Measurements from ENCODE around the gene DNAJC16.
"Not testable (repeated sequence)": the region's sequence is repeated elsewhere in the genome, so short reads cannot be mapped to it uniquely, and the experiment has no call there.

DNAJC16 gene

DNA sequence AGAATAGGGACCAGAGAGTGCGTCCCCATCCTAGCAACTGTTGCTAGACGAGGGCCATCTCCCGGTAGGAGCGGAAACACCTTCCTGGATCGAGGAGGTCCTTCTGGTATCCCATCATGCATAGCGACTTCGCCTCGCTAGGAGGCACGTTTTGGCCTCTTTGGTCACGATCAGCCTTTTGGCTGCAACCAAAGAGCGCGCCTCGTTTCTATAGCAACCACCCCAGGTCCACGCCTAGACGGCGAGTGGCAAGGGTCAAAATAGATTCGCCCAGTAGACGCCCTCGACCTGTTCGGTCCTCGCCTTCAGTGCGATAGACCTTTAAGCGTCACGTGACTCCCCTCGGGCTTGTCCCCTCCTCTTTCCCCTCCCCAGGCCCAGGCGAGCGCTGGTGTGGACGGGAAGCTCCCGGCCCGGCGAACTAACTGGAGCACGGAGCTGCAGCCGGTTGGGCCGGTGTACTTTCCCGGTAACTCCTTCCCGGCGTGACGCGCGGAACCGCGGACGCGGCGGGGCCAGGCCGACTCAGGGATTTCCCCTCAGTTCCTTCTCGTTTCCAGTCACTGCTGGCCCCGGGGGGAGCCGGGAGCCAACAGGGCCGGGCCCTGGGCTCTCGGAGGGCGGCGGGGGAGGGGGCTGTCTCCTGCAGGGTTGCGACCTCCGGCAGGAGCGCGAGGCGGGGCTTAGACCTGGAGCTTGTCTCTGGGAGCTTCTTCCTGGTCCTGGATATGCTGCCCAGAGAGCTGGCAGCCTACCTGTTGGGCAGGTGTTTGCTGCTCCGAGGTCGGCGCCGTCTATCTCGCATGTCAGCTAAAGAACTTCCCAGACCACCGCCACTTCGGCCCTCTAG lies at the start of gene DNAJC16:
TSS of gene DNAJC16 (plus strand) at position 359 of the 850 bp plus-strand sequence. CDS start 2,258 bp downstream, outside the sequence.
- DNase-seq = peak; percentile 100

DNA sequence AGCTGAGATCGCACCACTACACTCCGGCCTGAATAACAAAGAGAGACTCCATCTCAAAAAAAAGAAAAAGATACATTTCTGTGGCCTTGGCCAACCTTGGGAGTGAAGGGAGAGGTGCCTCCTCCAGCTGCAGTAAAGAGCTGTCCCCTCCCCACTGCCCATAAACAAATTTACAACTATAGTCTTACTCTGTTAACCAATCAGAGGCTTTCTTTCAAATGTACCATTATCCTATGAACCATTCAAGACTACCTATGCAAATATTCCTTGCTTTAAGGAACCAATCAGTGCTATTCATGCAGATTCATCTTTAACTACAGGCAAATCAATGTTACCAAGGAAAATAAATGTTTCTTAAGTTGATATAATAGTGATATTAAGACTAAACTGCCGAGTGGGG lies 49.7 kb upstream of the DNAJC16 start:
- no peak for DNase-seq

DNA sequence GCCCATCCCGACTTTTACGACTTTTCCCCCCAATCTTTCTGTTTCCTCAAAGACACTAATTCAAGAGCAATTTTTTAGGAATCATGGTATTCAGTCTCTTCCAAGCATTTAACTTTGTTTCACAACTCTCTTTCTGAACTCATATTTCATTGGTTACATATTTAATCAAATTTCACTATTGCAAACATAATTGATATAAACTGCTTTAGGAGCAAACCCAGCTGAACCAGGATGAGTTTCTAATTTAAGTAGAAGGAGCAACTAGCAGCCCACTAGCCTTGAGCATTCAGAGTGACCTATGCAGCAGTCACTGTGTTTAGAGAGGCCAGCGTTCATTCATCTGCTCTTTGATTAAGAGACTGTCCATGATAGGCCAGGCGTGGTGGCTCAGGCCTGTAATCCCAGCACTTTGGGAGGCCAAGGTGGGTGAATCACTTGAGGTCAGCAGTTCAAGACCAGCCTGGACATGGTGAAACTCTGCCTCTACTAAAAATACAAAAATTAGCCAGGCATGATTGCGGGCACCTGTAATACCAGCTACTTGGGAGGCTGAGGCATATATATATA lies 48.9 kb upstream of the DNAJC16 start:
- DNase-seq = no peak

DNA sequence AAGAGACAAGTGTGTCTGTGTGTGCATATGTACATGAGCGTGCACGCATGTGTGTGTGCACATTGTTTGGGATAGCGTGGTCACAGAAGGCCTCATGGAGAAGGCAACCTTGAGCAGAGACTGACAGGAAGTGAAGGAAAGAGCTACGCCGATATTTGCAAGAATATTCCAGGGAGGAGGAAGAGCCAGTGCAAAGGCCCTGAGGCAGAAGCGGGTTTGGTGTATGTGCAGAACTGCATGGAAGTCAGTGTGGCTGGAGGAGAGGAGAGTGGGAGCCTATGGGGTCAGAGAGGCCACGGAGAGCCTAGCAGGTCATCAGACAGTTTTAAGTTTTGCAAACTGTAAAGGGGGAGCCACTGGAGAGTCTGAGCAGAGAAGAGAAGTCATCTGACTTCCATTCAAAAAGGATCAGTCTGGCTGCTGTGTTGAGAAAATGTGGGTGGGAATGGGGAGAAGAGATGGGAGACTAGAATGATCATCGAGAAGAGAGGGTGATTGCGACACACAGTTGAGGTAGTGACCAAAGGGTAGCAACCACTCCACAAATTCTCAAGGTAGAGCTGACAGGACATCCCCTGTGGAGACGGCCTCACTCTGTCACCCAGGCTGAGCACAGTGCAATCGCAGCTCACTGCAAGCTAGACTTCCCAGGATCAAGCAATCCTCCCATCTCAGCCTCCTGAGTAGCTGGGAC lies 46.8 kb upstream of the DNAJC16 start:
- no peak for DNase-seq

DNA sequence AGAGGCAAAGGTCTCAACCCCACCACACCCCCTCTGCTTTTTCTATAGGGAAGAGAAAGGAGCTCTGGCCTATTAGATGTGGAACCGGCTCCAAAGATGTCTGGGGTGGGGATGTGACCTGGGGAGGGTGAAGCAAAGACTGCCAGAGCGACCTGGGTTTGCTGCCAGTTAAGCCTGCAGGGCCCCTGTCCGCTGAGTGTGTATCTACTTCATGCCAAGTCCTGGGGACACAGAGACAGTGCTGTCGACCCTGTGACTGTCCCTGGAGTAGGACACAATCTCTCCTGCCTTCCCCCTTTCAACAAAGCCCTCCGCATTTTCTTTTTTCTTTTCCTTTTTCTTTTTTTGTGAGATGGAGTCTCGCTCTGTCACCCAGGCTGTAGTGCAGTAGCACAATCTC lies 44.2 kb upstream of the DNAJC16 start:
- DNase-seq = not testable (repeated sequence)

DNA sequence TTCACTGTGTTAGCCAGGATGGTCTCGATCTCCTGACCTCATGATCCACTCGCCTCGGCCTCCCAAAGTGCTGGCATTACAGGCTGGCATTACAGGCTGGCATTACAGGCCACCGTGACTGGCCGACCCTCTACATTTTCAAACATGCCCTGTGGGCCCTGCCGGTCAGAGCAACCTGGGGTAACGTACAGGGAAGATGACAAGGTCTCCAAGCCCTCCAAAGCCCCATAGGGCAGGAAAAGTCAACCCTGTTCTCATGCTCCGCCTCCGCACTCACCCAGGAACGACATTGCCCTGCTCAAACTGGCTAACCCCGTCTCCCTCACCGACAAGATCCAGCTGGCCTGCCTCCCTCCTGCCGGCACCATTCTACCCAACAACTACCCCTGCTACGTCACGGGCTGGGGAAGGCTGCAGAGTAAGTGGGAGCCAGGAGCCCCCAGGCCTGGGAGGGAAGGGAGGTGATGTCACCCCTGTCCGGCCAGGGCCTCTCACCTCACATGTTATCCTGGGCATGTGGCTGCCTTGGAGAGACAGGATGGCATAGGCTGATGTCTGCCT lies 43.6 kb upstream of the DNAJC16 start:
- not testable (repeated sequence) for DNase-seq

DNA sequence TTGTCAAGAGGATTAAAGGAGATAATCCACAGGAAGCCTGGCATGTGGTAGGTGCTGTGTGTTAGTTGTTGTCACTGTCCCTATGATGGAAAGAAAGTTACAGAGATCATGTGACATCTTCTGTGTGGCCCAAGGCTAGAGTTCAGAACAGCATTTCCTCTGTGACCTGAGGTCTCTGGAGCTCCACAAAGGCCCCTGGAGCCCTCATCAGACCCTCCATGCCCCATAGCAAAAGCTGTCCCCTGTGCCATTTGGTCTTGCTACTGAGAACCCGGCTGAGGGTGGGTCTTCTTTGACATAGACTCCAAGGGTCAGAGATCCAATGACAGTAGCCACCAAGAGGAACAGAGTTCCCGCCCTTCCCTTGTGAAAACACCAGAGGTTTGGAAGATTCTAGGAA lies 42.7 kb upstream of the DNAJC16 start:
- no peak for DNase-seq

DNA sequence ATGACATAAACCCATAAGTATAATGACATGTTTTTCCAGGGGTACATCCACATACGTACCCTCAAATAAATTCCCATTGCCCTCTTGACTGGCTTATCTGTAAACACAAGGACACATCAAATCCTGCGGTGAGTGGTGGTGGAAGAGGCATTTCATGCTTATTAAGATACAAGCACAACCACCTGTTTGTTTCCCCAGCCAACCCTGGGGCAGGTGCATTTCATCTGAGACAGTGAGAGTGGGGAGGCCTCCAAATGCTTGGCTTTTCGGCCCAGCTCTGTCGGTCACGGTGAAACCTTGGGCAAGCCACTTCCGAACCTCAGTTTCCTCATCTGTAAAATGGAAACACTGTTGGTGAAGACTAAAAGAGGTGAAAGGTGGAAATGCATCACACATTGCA lies 42.2 kb upstream of the DNAJC16 start:
- DNase-seq = not testable (repeated sequence)

DNA sequence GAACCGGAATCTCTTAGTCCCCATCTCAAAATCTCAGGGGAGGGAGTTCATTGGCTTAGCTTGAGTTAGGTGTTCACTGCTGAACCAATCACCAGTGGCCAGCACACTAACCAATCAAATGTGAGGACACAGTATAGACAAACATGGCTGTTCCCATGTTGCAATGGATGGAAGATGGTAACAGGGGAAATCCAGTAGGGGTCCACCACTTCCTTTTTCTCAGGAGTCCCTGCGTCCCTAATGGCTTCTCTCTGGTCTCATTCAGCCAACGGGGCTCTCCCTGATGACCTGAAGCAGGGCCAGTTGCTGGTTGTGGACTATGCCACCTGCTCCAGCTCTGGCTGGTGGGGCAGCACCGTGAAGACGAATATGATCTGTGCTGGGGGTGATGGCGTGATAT lies 41.0 kb upstream of the DNAJC16 start:
- no peak for DNase-seq

DNA sequence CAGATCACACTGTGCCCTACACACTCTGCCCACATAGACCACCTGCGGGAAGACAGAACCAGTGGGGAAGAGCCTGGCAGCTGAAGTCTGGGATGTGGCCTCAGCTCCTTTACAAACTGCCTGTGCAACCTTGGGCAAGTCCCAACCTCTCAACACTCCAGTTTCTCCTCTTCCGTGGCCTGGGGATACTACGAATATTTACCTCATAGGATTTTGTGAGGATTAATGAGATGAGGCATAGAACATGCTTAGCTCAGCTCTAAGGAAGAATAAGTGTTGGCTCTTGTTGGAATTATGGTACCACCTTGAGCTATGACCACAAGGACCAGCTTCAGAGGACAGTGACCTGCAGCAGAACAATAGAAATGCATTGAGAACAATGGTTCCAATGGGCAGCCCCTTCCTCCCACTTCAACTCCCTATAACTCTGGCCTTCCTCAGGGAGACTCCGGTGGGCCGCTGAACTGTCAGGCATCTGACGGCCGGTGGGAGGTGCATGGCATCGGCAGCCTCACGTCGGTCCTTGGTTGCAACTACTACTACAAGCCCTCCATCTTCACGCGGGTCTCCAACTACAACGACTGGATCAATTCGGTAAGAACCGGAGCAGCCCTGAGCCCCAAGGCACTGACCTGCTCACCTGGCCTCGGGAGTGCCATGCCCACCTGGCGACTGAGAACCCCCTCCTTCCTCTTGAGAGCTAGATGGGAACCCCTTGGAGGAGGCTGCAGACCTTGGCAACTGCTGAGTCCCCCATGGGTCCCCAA lies 39.6 kb upstream of the DNAJC16 start:
- not testable (repeated sequence) for DNase-seq

DNA sequence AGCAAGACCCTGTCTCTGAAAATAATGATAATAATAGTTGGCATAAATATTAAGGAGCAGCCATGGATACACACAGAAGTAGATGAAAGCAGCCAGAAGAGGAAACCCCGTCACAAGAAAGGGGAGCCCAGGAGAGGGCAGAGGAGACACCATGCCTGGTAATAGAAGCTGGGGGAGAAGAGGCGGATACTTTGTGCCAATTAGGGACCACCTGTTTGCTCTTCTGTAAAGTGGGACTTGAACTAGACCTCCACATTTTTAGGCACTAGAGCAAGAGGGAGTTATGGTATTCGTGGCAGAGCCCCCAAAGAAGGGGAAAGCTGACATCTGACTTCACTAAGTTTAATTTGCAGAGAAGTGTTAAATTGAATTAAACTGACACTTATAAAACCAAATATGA lies 38.3 kb upstream of the DNAJC16 start:
- DNase-seq = no peak

DNA sequence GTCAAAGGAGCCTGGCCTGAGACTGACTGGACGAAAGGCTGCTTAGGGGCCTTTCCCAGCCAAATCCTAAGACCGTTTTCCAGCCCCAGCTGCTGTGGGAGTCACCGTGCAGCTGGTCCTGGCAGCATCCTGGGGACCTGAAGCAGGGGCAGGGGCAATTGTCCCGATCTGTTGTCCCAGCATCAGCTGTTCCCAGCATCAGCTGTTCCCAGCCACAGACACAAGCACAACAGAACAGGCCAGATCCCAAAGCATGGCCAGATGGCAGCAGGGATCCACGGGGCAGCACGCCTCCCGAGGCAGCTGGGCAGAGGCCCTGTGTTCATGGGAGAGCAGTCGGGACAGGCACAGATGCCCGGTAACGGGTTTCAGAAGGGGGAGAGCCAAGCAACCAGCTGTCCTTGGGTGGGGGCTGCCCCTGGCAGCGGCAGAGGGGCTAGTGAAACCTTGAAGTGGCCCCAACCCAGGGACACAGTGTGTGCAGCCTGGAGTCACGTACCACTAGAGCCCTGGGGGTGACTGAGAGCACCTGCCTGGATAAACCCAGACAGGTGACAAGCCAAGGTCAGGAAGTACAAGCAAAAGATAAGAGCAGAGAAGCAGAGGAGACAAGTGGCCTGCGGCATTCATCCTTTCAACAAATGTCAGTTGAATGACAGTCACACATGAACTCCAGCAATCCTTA lies 37.5 kb upstream of the DNAJC16 start:
- peak; percentile 75 for DNase-seq

DNA sequence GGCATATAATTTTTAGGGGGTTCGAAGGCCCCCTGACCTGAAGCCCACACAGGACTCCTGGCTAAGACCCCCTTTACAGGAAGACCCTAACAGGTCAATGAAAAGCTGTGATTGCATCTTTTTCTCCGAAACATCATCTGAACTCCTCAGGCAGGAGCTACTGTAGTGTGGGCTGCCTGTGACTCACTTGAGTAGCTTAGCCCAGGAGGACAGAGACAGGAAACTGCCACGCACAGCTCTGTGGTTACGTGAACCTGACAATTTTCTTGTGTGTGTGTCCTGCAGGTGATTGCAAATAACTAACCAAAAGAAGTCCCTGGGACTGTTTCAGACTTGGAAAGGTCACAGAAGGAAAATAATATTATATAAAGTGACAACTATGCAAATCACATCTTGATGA lies 35.6 kb upstream of the DNAJC16 start:
- not testable (repeated sequence) for DNase-seq

DNA sequence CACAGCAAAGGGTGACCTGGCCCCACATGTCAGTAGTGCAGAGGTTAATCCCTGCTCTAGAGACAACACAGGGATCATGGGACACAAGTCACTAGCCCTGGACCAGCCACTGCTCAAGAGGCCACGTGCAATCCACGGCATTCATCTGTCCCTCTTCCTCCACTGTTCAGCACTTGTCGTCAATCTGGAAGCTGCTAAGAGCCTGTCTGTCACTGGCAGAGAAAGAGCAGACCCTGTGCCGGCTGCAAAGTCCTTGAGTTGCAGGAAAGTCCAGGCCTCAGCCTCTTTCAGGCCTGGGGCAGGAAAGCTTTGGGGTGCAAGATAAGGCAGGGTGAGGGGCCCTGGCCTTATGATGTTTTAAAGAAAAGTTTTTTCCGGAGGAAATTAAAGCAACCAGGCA lies 34.1 kb upstream of the DNAJC16 start:
- DNase-seq = no peak

DNA sequence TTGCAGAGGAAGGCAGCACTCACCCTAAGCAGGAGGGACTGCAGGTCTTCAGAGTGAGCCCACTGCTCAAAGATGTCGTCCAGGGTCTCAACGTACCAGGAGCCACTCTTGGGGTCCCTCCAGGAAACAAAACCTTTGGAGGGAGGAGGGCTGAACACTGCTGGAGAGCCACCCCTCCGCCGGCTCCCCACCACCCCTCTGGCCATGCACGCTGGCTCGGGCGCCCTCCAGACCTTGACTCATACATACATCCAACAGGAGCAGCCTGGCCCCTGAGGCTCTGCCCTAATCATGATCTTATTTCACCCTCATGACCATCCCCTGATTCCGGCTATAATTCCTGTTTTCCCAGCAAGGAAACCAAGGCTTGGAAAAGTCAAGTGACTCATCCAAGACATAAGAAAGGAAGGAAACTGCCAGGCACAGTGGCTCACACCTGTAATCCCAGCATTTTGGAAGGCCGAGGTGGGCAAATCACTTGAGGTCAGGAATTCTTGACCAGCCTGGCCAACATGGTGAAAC lies 32.7 kb upstream of the DNAJC16 start:
- no peak for DNase-seq

DNA sequence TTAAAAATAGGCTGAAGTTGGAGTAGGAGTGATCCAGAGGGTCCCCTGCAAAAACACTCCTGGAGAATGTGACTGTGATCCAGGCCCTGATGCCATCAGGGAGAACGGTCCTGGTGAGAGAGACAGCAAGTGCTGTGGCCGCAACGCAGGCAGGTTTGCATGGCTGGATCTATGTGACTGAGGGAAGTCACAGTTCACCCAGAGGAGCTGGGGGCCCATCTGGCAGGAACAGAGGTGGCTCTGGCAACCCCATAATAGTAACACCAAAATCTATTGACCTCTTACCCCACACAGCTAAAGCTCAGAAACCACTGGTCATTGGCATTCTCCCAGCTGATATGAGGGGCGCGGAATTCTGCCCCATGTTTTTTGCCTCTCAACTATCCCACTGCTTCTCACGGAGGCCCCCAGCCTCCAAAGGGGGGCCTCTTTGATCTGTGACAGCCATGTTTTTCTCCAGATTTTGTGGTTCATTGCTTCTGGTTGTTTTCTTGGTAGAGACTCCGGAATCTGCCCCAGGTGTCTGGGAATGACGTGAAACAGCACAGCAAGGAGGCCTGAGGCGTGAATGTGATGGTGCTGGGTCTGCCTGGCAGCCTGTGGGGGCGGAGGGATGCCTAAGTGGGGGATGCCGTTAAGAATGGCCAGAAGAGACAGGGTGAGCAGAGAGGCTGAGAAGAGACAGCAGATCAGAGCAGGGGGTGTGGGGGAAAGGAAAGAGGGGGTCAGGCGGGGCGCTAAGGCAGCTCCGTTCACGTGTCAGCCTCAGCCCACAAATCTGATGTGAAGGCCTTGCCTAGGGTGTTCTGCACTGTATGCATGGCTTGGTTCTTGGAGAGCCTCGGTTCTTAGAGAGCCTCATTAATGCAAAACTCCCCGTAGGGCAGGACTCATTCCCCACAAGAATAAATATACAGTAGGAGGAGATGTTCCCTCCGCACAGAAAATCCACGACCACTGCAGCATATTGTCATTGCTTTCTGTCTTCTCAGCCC lies 26.2 kb upstream of the DNAJC16 start:
- DNase-seq = peak; percentile 68

DNA sequence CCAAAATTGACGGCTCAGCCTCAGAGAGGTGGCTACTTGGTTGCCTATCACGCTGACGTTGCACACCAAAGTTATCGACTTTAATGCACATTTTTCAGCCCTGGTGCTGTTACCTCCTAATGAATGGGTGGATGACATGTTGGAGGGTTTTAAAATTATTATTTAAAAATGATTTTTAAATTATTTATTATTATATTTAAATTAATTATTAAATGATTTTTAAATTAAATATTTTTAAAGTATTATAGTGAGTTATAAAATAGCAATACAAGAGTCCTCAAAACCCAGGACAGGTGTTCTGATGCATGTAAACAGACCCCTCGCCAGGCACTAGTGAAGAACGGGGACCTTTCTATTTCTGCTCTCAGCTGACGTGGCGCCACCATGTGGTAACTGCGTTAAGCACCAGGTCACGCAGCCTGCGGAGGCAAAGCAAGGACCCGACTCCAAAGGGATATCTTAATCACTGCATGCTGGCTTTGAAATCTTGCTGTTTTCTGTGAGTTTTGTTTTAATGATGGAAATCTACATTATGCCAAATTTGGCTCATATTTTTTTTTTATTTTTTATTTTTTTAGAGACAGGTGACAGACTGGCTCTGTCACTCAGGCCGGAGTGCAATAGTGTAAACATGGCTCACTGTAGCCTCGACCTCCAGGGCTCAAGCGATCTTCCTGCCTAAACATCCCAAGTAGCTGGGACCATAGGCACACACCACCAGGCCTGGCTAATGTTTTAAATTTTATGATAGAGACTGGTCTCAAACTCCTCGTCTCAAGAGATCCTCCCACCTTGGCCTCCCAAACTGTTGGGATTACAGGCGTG lies 25.2 kb upstream of the DNAJC16 start:
- DNase-seq = peak; percentile 84

DNA sequence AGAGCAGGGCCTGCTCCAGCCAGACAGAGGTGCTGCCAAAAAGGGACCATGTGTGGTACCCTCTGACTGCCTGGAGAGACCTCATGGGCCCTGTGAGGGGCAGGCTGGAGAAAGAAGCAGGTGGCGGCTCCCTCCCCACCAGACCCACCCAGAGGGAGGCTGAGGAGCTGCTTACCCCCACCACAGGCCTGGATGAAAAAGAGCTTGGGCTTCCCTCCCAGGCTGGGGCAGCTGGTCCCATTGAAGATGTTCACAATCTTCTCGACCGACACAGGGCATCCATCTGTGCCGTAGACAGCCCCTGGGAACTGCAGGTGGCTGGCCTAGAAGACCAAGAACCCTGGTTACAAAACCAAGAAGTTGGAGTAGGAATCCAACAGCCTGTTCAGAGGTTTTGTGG lies 22.2 kb upstream of the DNAJC16 start:
- peak; percentile 5 for DNase-seq

DNA sequence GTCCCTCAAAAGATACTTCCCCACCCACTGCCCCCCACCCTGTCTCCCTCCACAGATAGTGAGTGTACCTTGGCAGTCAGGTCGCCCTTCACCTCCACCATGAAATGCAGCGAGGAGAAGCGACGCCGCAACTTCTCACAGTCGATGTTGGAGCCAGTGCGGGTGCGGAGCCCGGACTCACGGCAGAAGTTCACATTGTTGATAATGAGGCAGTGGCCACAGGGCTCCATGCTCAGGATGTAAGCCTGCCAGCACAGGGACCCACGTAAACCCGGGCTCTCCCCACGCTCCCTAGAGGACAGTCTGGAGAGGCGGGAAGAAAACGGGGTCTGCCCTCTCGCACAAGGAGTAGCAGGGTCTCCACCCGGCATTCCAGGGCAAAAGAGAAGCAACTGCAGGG lies 19.8 kb upstream of the DNAJC16 start:
- no peak for DNase-seq

DNA sequence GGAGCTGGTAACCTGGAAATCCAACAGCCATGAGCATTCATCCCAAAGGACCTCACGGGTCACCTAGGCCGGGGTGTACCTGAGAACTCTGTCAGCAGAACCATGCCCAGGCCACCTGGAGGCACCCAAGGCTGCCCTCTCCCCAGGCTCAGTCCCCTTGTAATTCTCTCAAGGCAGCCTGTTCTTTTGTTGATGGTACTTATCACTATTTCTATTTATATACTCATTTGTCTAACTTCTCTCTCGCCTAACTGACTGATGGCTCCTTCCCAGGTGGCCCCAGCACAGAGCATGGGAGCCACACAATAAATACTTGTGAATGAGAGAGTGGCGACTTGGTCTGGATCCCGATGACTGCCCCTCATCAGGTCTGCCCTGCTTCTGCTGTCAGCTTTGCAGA lies 19.4 kb upstream of the DNAJC16 start:
- no peak for DNase-seq

Measured in eye (tissue), 1 donor.